Dermis microvascular lymphatic vessel endothelial cell (primary cell): ENCODE measurements around the gene WEE2. TPM values are rescaled to one million over a fixed set of nuclear protein-coding genes. Genes with fewer than 3 reads are reported as not detected.

ENCODE experiments used
- total RNA-seq: library from RNA; depleted of rRNA; stranded (reverse); fragments of >200 nt; gene quantifications from 2 replicates; pipeline ENCODE4 v1.2.1, GENCODE V29; 2014

The WEE2 gene
- total RNA-seq, 1 donor from 2014 or later = under 0.01 TPM

Other genes with a start within 250 kb of the WEE2 start
- 17.1 and 18.0 TPM in 2 replicates for gene AGK, start 156.9 kb upstream of the WEE2 start, total RNA-seq
- gene DENND11, start 6.2 kb upstream of the WEE2 start, total RNA-seq = 78.3 and 116 TPM in 2 replicates
- 84.1 and 132 TPM in 2 replicates for gene SSBP1, start 30.0 kb downstream of the WEE2 start, total RNA-seq
- gene TAS2R3, start 55.7 kb downstream of the WEE2 start, total RNA-seq = 0.26 and 0.89 TPM in 2 replicates
- gene TAS2R4, start 68.3 kb downstream of the WEE2 start, total RNA-seq = 0.26 and 0.51 TPM in 2 replicates
- 0.26 and 0.51 TPM in 2 replicates for gene TAS2R5, start 81.9 kb downstream of the WEE2 start, total RNA-seq
- not detected in 2 replicates for gene PRSS37, start 133.1 kb downstream of the WEE2 start, total RNA-seq
- not detected in 2 replicates for gene OR9A4, start 208.0 kb downstream of the WEE2 start, total RNA-seq
- not detected in 2 replicates for gene CLEC5A, start 238.6 kb downstream of the WEE2 start, total RNA-seq